Amygdala (tissue), 56 donors: ENCODE measurements around the gene PHRF1.

ENCODE experiments used
- DNase-seq, 56 donors: peaks; one replicate each; lab custom pipeline; 2025; lab: John Stamatoyannopoulos, UW

The PHRF1 gene, protein sequence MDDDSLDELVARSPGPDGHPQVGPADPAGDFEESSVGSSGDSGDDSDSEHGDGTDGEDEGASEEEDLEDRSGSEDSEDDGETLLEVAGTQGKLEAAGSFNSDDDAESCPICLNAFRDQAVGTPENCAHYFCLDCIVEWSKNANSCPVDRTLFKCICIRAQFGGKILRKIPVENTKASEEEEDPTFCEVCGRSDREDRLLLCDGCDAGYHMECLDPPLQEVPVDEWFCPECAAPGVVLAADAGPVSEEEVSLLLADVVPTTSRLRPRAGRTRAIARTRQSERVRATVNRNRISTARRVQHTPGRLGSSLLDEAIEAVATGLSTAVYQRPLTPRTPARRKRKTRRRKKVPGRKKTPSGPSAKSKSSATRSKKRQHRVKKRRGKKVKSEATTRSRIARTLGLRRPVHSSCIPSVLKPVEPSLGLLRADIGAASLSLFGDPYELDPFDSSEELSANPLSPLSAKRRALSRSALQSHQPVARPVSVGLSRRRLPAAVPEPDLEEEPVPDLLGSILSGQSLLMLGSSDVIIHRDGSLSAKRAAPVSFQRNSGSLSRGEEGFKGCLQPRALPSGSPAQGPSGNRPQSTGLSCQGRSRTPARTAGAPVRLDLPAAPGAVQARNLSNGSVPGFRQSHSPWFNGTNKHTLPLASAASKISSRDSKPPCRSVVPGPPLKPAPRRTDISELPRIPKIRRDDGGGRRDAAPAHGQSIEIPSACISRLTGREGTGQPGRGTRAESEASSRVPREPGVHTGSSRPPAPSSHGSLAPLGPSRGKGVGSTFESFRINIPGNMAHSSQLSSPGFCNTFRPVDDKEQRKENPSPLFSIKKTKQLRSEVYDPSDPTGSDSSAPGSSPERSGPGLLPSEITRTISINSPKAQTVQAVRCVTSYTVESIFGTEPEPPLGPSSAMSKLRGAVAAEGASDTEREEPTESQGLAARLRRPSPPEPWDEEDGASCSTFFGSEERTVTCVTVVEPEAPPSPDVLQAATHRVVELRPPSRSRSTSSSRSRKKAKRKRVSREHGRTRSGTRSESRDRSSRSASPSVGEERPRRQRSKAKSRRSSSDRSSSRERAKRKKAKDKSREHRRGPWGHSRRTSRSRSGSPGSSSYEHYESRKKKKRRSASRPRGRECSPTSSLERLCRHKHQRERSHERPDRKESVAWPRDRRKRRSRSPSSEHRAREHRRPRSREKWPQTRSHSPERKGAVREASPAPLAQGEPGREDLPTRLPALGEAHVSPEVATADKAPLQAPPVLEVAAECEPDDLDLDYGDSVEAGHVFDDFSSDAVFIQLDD (N-terminal part only)

GRCh38 chr11:575996-576768, at the start of gene PHRF1:
PHRF1 (plus strand) TSS chr11:576470; CDS start chr11:581513, 5,043 bp downstream.
- DNase-seq, result peak; percentile 66 to 99 (median 92)

GRCh38 chr11:528166-528814, 48.0 kb upstream of the PHRF1 start:
- DNase-seq, result no peak

- no peak for DNase-seq
Measured at GRCh38 chr11:528815-529727, 47.2 kb upstream of the PHRF1 start.

GRCh38 chr11:529728-530411, 46.4 kb upstream of the PHRF1 start:
- no peak for DNase-seq

- no peak for DNase-seq
Measured at GRCh38 chr11:530960-531831, 45.1 kb upstream of the PHRF1 start.

- no peak for DNase-seq
Measured at GRCh38 chr11:531919-532526, 44.2 kb upstream of the PHRF1 start.

DNA sequence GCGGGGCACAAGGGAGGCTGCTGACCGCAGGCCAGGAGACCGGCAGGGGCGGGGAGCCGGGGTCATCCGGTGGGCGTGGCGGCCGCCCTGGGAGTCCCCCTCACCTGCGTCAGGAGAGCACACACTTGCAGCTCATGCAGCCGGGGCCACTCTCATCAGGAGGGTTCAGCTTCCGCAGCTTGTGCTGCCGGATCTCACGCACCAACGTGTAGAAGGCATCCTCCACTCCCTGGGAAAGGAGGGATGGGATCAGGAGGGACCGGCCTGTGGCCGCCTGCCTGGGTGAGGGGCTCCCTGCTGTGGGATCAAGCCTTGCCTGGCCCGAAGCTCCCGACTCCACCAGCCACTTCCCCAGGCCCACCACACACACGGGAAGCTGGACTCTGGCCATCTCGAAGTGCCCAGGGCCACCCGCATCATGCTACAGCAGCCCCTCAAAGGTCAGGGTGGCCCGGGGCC, 43.7 kb upstream of the PHRF1 start:
- no peak for DNase-seq

- DNase-seq, result no peak
Measured at GRCh38 chr11:532986-533585, 43.2 kb upstream of the PHRF1 start.

- peak in 1 of 56 donors; percentile 21 for DNase-seq
Measured at GRCh38 chr11:533586-534395, 42.5 kb upstream of the PHRF1 start.

- peak in 3 of 56 donors; percentile 7 to 33 (median 22) for DNase-seq
Measured at GRCh38 chr11:534396-535209, 41.7 kb upstream of the PHRF1 start.

GRCh38 chr11:535210-535518, 41.1 kb upstream of the PHRF1 start:
- no peak for DNase-seq

DNA sequence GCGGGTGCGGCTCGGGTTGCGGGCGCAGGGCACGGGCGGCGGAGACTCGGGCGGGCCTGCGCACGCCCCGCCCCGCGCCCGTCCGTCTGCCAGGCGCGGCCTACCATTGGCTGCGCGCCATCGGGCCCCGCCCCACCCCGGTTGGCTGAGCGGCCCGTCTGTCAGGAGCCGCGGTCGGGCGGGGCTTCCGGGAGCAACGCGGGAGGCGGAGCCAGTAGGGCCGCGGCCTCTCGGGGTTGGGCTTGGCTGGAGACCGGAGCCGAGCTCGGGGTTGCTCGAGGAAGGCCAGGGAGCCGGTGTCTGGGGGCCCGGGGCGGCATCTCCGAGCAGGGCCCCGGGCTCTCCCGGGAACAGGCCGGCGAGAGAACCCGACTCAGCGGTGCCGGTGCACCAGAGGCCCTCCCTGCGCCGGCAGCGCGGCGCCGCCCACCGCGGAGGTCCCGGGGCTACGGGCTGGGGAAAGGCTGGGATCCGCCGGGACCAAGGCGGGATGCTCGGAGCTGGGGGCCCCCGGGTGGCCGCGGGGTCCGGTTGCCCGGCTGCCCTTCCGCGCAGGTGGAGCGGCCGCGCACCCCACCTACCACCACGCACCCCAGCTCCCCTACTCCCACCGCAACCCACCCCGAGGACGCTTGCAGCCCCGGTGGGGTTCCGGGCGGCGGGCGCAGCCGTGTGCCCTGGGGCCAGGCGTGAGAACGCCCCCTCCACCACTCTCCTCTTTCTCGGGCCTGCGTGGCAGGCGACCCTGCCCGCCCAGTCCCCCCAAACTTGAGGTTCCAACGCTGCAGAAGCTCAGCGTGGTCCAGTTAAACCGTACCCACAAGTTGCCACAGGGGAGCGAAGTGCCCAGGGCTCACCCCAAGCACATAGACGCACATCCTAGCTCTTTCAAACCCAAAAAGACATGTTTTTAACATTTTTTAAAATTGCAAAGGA, 40.5 kb upstream of the PHRF1 start, which contains the start of gene HRAS:
Gene HRAS, minus strand, starts transcription at position 58 of the 936 bp plus-strand sequence.
- peak; percentile 53 to 97 (median 89) for DNase-seq
